ENCODE results near the gene DENND2C.

DNA sequence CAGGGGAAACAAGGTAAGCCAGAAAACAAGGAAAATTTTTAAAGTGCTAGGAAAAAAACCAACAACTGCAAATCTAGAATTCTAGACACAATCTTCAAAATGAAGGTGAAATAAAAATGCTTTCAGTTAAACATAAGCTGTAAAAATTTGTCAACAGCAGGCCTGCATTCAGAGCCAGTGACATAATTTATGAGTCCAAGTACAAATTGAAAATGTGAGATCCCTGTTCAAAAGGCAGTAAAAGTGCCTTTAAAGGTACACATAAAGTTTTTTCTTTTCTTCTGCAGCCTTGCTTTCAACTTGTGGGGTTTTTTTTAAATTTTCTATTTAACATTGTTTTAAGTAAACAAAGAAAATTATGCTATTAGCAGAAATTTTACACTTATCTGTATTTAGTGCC is 37.4 kb downstream of the DENND2C start:
- TF ChIP-seq, protein P1, sequence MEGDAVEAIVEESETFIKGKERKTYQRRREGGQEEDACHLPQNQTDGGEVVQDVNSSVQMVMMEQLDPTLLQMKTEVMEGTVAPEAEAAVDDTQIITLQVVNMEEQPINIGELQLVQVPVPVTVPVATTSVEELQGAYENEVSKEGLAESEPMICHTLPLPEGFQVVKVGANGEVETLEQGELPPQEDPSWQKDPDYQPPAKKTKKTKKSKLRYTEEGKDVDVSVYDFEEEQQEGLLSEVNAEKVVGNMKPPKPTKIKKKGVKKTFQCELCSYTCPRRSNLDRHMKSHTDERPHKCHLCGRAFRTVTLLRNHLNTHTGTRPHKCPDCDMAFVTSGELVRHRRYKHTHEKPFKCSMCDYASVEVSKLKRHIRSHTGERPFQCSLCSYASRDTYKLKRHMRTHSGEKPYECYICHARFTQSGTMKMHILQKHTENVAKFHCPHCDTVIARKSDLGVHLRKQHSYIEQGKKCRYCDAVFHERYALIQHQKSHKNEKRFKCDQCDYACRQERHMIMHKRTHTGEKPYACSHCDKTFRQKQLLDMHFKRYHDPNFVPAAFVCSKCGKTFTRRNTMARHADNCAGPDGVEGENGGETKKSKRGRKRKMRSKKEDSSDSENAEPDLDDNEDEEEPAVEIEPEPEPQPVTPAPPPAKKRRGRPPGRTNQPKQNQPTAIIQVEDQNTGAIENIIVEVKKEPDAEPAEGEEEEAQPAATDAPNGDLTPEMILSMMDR (conservative IDR thresholded peaks at IDR 0.05) = no peak
- no peak for TF ChIP-seq ZFX (IDR thresholded peaks at IDR 0.05)

All from C4-2B (cell line).